OCI-LY1 (cell line): Measurements from ENCODE around the gene RFC5.

Source experiments
- H2AFZ ChIP-seq: fragments of 200-600 bp; sonication (generic), shearing (Covaris generic); 2 replicates; pipeline ENCODE4 v1.6.0; 2014; ENCODE audit warnings: antibody characterized with exemption, mild to moderate bottlenecking, low read length
- H3F3A ChIP-seq: fragments of 200-600 bp; sonication (generic), shearing (Covaris generic); 2 replicates; pipeline ENCODE4 v1.6.0; 2014; ENCODE audit warnings: mild to moderate bottlenecking, antibody characterized with exemption, low read length, moderate library complexity; ENCODE audit not compliant: insufficient read depth
- H3K27ac ChIP-seq: fragments of 200-600 bp; sonication (generic); 2 replicates; pipeline ENCODE4 v1.5.1; 2014; ENCODE audit warnings: low read length, mixed run types, mild to moderate bottlenecking, low read depth; ENCODE audit not compliant: poor library complexity, severe bottlenecking
- H3K27me3 ChIP-seq: fragments of 200-600 bp; sonication (generic); 2 replicates; pipeline ENCODE4 v1.6.0; 2014; ENCODE audit warnings: antibody characterized with exemption, mild to moderate bottlenecking, low read length, moderate library complexity; ENCODE audit not compliant: insufficient read depth
- H3K36me3 ChIP-seq: fragments of 200-600 bp; sonication (generic); 2 replicates; pipeline ENCODE4 v1.6.1; 2014; ENCODE audit warnings: mild to moderate bottlenecking, antibody characterized with exemption, low read length, moderate library complexity, mixed read lengths; ENCODE audit not compliant: insufficient read depth
- H3K4me1 ChIP-seq: fragments of 200-600 bp; sonication (generic); 2 replicates; pipeline ENCODE4 v1.5.1; 2014; ENCODE audit warnings: mild to moderate bottlenecking, low read length, moderate library complexity; ENCODE audit not compliant: insufficient read depth, severe bottlenecking
- H3K4me2 ChIP-seq: fragments of 200-600 bp; sonication (generic), shearing (Covaris generic); 2 replicates; pipeline ENCODE4 v1.6.1; 2014; ENCODE audit warnings: low read length
- H3K4me3 ChIP-seq: fragments of 200-600 bp; sonication (generic); 2 replicates; pipeline ENCODE4 v1.5.1; 2014; ENCODE audit warnings: low read length, low read depth, mild to moderate bottlenecking, mixed read lengths; ENCODE audit not compliant: poor library complexity, severe bottlenecking
- H3K79me2 ChIP-seq: fragments of 200-600 bp; shearing (Covaris generic); 2 replicates; pipeline ENCODE4 v1.6.1; 2016; ENCODE audit warnings: mixed run types, low read length, mixed read lengths; ENCODE audit not compliant: insufficient read depth
- H3K9ac ChIP-seq: fragments of 200-600 bp; sonication (generic), shearing (Covaris generic); 2 replicates; pipeline ENCODE4 v1.6.1; 2014; ENCODE audit warnings: mild to moderate bottlenecking, low read length, mixed read lengths
- H3K9me2 ChIP-seq: fragments of 200-600 bp; sonication (generic), shearing (Covaris generic); 2 replicates; pipeline ENCODE4 v1.6.1; 2014; ENCODE audit warnings: low read depth, mild to moderate bottlenecking, low read length, mixed read lengths
- H3K9me3 ChIP-seq: fragments of 200-600 bp; shearing (Covaris generic); 2 replicates; pipeline ENCODE4 v1.6.1; 2014; ENCODE audit warnings: low read length, mixed read lengths
- H4K20me1 ChIP-seq: fragments of 200-600 bp; sonication (generic), shearing (Covaris generic); 2 replicates; pipeline ENCODE4 v1.6.0; 2016; ENCODE audit warnings: mild to moderate bottlenecking, low read length; ENCODE audit not compliant: insufficient read depth
- CTCF ChIP-seq: fragments of 200-600 bp; sonication (generic), shearing (Covaris generic); IDR thresholded peaks from 2 replicates; pipeline ENCODE4 v1.5.1; 2017; ENCODE audit warnings: mild to moderate bottlenecking, antibody characterized with exemption, low read length, moderate library complexity, mixed read lengths
- EZH2 ChIP-seq: fragments of 200-600 bp; sonication (generic), shearing (Covaris generic); IDR thresholded peaks from 2 replicates; pipeline ENCODE4 v1.8.0; 2017; ENCODE audit warnings: borderline replicate concordance, mixed run types, mild to moderate bottlenecking, antibody characterized with exemption, low read length, moderate library complexity, mixed read lengths

Gene RFC5

GRCh38 chr12:118023301-118023860 lies 6.9 kb downstream of the RFC5 start:
- H3K27ac ChIP-seq: no peak overlapping the region
- no peaks in the 10 kb centered on the region for H3K9me2 ChIP-seq
- H3K36me3 ChIP-seq: peaks cover 88% of the 10 kb centered on the region
- no peak overlapping the region for H3K4me2 ChIP-seq
- no peaks in the 10 kb centered on the region for H3F3A ChIP-seq
- H3K9ac ChIP-seq: no peak overlapping the region
- TF ChIP-seq EZH2: no peak
- TF ChIP-seq CTCF: no peak
- H2AFZ ChIP-seq: no peak overlapping the region
- no peaks in the 10 kb centered on the region for H3K4me1 ChIP-seq
- H3K4me3 ChIP-seq: no peak overlapping the region
- H3K27me3 ChIP-seq: no peaks in the 10 kb centered on the region
- no peaks in the 10 kb centered on the region for H3K79me2 ChIP-seq
- H3K9me3 ChIP-seq: no peaks in the 10 kb centered on the region
- no peaks in the 10 kb centered on the region for H4K20me1 ChIP-seq

GRCh38 chr12:118025168-118025567 lies 8.7 kb downstream of the RFC5 start:
- no peak overlapping the region for H3K4me3 ChIP-seq

GRCh38 chr12:118029166-118029565 lies 12.7 kb downstream of the RFC5 start:
- no peaks in the 10 kb centered on the region for H3K79me2 ChIP-seq
- peaks cover 93% of the 10 kb centered on the region for H3K36me3 ChIP-seq

More at GRCh38 chr12:118025168-118025567, 8.7 kb downstream of the RFC5 start:
- Histone ChIP-seq H3K4me2 (no peak overlapping the region), H3K27ac (no peak overlapping the region), H3K79me2 (no peaks in the 10 kb centered on the region), H2AFZ (no peak overlapping the region), H4K20me1 (no peaks in the 10 kb centered on the region), H3F3A (no peaks in the 10 kb centered on the region), H3K9me2 (no peaks in the 10 kb centered on the region), H3K9ac (no peak overlapping the region), H3K4me1 (no peaks in the 10 kb centered on the region), H3K36me3 (peaks cover 87% of the 10 kb centered on the region), H3K27me3 (no peaks in the 10 kb centered on the region), H3K9me3 (no peaks in the 10 kb centered on the region)
- no peak for TF ChIP-seq EZH2
- no peak for TF ChIP-seq CTCF

More at GRCh38 chr12:118029166-118029565, 12.7 kb downstream of the RFC5 start:
- Histone ChIP-seq H3K27me3 (no peaks in the 10 kb centered on the region), H3K4me3 (no peak overlapping the region), H3K27ac (no peak overlapping the region), H3F3A (no peaks in the 10 kb centered on the region), H3K4me1 (no peaks in the 10 kb centered on the region), H4K20me1 (no peaks in the 10 kb centered on the region), H3K9me2 (no peaks in the 10 kb centered on the region), H2AFZ (no peak overlapping the region), H3K9me3 (no peaks in the 10 kb centered on the region), H3K9ac (no peak overlapping the region), H3K4me2 (no peak overlapping the region)
- TF ChIP-seq EZH2 (no peak), CTCF (no peak)
